Ramos (cell line): ENCODE results near the gene KHDRBS2.

Experiments
- in situ Hi-C: fragments of 300-500 bp; cut with MboI; formaldehyde crosslinking; loops from one replicate; pipeline ENCODE4 v1.14.3; 2022; ENCODE audit warnings: low sequenced_read_pairs; ENCODE audit not compliant: unreplicated experiment

The KHDRBS2 gene

DNA sequence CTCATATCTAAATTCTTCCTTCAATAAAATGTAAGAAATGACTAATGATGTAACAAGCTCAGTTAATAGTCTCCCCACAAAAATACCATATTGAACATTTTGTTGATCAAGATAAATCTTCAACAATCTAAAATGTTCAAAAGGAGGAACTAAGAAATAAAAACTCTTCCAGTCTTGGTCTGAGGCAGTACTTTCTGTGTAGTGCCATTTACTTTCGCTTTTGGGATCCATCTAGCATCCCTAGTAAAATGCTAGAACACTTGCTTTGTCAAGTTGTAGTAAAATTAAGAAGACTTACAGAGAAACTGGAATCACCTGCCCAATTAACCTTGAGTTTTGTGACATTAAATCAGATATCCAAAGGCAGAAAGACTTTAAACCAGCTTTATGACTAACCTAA lies 246.4 kb downstream of the KHDRBS2 start:
- in situ Hi-C loops, result no loop called here

DNA sequence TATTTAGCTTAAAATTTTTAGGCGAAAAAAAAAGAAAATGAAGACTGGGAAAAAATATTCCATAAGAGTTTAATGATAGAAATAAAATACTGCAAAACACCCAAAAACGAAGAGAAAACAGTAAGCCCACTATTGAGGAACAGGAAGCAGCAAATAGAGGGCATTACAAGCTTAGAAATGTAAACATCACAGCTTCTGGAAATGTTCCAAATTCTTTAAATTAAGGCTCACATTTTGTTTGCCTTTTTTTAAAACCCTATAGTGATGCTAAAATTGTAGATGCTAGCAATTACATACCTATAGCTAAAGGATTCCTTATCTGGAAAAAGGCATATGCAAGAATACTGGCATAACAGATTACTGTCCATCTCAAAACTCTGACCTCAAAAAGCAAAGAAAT lies 248.6 kb downstream of the KHDRBS2 start:
- in situ Hi-C loops, result no loop called here

DNA sequence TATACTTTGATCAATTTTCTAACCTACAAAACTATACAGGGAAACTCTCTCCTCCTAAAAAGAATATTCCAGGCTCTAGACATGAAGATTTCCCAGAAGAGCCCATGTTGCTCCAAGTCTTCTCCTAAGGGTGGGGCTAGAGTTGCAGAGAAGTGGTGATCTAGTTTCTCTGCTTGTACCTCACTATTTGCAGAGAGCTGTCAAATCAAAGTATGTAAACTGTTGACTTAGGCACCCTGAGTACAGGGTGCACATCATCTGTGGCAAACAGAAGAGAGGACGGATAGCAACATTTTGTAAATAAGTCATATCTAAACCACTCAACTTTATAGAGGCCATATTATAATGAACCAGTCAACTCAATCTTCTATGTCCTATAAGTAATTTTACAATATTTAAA lies 250.1 kb downstream of the KHDRBS2 start:
- in situ Hi-C loops, result no loop called here

DNA sequence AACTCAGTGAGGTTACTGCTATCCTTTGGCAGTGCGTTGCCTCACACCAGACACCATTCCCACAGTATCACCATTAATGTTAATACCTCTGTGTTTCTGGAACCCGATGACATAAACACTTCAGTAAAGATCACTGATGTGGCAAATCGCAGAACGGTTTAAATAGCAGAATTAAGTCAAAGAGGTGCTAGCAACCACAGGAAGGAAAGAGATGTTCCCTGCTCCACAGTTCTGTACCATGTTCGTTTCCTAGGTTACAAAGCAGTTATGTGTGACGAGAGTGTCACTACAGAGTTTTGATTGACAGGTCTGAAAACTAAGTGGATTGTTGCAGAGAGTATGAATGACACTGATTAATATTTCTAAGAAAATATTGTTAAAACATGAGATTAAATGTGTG lies 272.3 kb downstream of the KHDRBS2 start:
- in situ Hi-C loops, result no loop called here

DNA sequence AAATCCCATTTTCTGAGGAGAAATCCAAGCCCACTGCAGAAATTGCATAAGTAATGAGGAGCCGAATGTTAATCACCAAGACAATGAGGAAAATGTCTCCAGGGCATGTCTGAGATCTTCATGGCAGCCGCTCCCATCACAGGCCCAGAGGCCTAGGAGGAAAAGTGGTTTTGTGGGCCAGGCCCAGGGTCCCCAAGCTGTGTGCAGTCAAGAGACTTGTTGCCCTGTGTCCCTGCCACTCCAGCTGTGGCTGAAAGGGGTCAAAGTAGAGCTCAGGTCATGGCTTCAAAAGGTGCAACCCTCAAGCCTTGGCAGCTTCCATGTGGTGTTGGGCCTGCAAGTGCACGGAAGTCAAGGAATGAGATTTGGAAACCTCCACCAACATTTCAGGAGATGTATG lies 276.6 kb downstream of the KHDRBS2 start:
- in situ Hi-C loops, result no loop called here

DNA sequence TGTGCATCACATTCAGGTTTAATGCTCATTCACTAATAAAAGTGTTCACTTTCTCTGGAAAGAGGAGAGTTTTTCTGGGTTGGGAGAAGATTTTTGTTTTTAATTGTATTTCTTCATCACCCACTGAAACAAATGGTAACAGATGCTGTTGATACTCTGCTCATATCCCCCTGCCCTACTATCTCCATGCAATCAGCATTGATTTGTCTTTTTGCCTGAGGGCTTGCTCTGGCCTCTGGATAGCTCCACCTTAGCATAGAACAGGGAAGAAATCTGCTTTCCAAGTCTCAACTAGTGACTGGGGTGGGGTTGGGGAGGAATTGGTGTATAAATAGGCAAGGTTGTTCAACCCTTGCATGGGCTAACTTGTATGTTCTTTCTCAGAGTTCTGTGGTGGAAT lies 296.4 kb downstream of the KHDRBS2 start:
- in situ Hi-C loops, result no loop called here

DNA sequence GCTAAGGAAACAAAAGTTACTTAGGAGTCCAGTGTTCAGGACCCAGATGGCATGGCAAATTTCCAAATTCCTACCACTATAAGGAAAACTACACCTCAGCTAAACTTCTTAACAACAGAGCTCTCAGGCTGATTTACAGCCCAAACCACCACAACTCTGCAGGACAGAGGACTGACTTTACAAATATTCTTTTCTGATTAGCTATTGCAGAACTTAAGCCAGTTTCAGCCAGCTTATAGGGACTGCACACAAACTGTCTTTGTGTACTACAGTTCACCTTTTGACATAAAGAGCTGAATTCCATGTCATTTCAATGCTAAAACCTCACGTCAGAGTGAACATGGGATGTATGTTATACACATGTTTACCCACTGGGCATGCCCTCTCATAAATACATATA lies 305.4 kb downstream of the KHDRBS2 start:
- in situ Hi-C loops, result no loop called here

DNA sequence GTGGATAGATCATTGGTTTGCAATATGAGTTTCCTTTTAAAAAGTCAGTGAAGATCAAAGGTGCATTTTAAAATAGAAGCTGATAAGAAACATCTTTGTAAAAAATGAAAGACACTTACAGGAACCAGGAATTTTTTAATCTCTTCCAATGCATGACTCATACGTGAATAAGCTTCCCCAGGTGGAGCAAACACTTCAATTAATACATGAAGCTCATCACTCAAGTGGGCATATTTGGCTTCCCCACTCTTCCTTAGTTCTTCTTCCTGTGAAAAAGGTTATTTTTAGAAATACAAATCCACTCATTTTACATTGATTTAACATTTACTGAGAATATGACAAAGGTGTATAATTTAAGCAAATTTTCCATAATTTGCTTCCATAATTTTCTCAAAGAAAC lies 308.1 kb downstream of the KHDRBS2 start:
- in situ Hi-C loops, result no loop called here

DNA sequence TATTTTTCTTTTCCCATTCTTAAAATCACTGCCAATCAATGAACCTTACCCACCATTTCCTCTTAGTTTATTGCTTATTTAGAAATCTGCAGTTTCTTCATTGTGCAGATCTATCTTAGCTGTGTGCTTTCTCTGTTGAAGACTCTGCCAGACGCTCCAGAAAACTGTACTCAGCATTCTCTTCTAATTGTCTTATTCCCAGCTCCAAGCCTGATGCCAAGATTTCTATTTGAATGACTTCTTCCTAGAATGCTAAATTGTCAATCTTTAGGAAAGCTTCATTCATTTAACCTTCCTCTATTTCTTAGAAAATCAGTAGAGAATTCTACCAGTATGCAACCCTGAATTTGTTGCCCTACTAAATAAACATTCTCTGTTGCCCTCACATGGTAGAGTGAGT lies 308.9 kb downstream of the KHDRBS2 start:
- in situ Hi-C loops, result no loop called here

DNA sequence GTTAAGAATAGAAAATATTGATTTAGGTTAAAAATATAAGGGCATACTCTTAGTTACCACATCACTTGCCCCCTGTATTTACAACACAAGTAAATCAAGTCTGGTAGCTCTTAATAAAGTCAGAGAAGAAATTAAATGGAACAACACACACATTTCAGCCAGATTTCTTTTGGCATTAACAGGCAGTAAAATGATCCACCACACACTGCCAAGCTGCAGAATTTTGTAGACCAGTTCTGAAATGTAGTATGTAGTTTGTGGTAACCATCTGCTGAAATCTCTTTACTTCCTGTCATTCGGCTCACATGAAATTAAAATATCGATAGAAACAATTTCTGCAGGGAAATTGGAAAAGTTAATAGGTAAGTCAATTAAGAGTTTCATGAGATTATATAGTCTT lies 326.8 kb downstream of the KHDRBS2 start:
- in situ Hi-C loops, result no loop called here

DNA sequence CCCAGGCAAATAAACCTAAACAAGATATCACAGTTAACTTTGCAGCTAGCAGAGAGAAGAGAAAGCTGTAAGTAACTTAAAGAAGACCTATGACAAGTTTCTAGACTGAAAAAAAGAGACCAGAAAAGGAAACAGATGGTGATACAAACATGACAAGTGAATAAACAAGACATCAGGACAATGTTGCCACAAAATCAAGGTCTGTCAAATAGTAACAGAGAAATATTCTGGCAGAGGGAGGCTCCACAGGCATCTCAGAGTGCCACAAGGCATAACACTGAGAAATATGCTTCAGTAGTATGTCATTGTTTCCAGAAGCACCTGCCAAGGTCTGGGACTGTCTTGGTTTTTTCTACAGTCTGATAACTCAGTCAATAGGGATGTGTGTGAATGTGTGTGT lies 332.2 kb downstream of the KHDRBS2 start:
- in situ Hi-C loops, result no loop called here

DNA sequence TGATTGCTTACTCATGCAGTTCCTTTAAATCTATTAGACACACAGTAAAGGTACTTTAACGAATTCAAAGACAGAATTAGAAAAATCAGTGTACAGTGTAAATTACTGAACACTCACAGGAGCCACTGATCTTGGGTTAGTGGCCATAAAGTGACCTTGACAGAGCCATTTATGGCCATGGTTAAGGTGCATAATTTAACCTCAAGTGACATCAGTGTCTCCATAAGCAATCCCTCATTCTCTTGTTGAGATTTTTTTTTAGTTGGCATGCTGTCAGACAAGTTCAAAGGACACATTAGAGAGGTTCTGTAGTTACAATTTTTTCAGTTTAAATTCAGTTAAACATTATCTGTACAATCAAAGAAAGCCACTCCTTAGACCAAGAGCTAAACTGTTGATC lies 334.4 kb downstream of the KHDRBS2 start:
- in situ Hi-C loops, result no loop called here

DNA sequence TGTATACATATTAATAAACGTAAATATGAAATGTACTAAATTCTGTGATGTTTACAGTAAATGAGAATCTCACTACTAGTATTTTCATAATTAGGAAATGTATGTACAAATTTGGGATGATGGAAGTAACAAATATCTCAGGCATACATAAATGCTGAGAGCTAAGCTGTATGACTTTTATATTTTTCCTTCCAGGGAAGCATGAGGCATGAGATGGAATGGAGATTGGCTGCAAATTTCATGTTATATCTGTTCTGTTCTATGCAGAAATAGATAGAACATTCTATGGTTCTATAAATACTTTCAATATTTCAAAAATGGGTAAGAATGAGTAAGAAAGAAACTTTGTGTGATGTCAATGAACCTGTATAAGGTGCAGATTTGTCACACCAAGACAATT lies 335.2 kb downstream of the KHDRBS2 start:
- in situ Hi-C loops, result no loop called here

DNA sequence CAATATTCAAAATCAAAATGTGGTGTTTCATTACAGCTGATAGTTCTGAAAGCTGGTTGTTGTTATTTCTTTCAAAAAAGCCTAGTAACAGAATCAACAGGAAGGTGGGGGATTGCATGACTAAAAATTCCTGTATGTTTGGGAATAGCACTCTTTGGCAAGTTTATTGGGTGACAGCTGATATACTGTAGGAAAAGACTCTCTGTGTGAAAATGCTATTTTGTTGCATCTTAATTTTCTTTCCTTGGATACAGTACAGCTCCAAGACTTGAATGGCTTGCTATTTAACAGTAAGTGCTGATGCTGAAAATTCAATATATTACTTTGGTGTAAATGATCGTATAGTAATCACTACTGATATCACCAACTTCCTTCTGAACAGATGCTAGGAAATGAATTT lies 336.1 kb downstream of the KHDRBS2 start:
- in situ Hi-C loops, result no loop called here

DNA sequence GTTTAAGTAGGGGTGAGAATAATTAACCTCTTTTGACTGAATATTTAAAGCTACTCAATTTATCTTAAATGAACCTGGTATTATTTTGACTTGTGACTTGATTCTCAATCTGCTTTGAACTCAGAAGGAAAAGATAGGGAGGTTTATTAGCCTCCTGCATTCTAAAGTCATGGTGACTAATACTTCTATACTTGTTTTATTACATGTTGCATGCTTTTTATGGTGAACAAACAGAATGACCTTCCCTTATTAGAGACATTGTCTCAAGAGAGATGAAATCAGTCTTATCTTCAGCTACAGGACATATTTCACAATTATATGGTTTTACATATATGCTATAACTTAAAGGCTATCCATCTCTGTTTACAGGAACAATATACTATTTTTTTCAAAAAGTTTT lies 336.9 kb downstream of the KHDRBS2 start:
- in situ Hi-C loops, result no loop called here

DNA sequence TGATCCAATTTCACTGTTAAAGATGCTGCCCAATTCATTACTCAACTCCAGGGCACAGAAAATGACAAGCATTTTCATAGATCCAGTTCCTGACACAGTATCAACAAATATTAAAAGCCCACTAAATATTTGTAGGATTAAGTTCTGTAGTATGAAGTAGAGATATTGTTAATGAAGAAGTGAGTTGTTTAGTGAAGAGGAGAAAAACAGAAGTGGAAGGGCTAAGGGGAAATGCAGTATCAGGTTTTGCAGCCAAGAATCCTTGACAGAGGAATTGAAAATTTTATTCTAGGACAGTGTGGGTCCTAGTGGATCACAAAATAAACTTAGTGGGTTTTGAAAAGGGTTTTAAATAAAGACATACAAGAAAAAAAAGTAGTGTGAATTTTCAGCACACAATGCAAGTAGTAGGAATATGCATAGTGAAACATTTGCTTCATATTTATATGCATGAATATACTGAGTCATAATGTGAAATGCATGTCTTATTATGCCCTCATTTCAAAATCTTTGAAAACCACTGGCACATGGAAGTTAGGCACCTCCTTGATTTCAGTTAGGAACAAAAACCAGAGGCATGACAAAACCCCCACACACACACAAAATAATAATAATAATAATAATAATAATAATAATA lies 338.6 kb downstream of the KHDRBS2 start:
- in situ Hi-C loops, result no loop called here

DNA sequence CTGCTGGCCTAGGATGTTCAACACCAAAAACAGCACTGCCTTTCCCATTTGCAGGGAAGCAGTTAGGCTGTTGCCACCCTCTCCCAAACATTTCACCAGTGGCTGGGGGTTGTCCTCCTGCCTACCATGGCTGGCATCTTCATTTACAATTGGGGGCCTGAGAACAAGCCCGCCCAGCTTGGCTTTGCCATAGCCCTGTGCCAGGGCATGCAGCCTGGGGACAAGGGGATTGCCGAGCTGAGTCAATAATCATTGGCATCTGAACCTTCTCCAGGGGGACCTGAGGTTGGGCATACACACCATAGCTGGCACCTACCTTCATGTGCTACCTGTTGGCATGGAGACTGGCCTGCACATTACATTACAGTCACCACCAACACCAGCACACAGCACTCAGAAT lies 345.1 kb downstream of the KHDRBS2 start:
- in situ Hi-C loops, result no loop called here

DNA sequence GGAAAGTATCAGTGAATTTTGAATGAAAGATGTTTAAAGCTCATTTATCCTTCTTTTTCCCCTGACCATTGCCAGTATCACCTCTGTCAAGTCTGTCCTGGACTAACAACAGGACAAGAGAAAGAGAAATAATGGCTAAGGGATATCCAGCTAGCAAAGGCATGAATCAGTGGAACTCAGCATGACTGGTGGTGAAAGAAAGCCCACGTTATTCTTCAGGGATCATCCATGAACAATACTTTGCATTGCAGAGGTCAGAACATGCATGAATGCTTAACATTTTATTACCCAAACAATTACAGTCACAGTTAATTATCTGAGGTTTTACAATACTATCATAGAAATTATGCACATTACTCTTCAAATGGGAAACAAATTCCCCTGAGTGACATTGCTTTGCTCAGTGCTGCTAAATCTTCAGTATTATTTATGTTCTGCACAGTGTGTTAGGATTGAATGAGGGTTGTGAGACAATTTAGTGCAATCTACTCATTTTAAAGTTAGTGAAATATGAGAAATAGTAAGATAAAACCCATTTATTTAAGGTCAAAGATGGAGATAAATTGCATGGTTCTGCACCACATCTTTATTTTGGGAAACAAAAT lies 350.7 kb downstream of the KHDRBS2 start:
- in situ Hi-C loops, result no loop called here

DNA sequence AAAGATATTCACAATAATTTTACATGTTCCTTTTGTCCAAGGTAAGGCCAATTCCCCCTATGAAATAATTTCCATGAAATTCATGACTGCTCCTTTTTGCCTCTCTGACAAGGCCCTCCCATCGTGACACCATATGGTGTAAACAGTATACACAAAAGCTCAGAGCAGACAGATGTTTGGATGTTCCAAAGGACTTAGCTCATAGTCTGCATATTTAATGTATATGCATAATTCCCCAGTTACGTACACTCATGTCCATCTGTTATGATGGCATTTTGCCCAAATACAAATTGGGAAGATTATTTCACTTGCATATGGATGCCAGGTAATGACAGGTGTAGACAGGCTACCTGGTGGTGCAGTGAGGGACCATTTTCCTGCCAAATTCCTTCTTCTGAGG lies 376.5 kb downstream of the KHDRBS2 start:
- in situ Hi-C loops, result no loop called here

DNA sequence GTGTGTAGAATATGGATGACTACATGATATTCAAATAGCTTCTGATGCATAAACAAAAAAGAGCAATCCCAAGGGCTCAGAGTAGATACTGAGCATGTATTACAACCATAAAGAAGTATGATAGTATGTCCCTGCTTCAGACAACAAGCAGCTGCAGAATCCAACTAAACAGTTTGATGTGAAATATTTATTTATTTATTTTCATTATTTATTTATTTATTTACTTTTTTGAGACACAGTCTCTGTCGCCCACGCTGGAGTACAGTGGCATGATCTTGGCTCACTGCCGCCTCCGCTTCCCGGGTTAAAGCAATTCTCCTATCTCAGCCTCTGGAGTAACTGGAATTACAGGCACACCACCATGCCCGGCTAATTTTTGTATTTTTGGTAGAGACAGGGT lies 384.3 kb downstream of the KHDRBS2 start:
- in situ Hi-C loops, result no loop called here

DNA sequence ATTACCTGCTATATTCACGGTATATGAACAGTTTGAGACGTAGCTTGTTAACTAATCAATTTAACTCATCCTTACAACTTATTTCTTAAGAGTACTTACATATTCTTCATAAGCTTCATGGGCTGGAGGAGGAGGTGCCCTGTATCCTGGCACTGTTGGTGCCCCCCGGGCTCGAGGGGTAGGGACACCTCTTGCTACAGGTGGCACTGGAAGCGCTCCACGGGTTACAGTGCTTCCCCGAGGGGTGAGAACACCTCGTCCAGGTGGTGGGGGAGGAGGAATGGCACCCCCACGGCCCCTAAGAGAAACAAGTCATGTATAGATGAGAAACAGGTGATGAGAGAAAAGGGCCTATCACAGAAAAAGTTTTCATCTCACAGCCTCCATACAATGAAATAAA lies 391.5 kb downstream of the KHDRBS2 start:
- in situ Hi-C loops, result no loop called here

DNA sequence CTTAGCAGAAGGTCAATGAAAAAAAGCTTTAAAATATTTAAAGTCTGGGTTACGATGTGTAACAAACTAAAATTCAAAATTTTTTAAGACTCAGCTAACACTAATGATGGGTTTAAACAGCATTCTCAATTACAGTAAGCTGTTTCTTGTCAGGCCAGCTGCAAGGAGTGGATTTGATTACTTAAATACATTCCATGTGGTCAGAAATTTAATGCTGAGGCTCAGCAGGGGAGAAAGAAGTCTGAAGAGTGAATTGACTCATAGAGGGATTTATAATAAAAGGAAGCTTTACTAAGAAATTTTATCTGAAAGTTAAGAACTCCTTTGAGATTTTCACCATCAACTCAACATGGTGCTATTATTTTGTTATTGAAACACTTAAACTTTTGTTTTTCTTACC lies 398.6 kb downstream of the KHDRBS2 start:
- in situ Hi-C loops, result no loop called here
